GM23248 (cell line): Measurements from ENCODE around the gene TOE1.

Experiments
- EZH2 ChIP-seq: fragments of 200-600 bp; sonication (generic); IDR thresholded peaks from 2 replicates; pipeline ENCODE4 v1.6.1; 2018; ENCODE audit warnings: antibody characterized with exemption, mild to moderate bottlenecking; ENCODE audit not compliant: insufficient read depth, poor library complexity, severe bottlenecking
- EZH2phosphoT487 ChIP-seq: fragments of 200-600 bp; sonication (generic); IDR thresholded peaks from 2 replicates; pipeline ENCODE4 v1.6.1; 2018; ENCODE audit warnings: antibody characterized with exemption, moderate library complexity, mild to moderate bottlenecking, low read depth; ENCODE audit not compliant: insufficient read depth

DNA sequence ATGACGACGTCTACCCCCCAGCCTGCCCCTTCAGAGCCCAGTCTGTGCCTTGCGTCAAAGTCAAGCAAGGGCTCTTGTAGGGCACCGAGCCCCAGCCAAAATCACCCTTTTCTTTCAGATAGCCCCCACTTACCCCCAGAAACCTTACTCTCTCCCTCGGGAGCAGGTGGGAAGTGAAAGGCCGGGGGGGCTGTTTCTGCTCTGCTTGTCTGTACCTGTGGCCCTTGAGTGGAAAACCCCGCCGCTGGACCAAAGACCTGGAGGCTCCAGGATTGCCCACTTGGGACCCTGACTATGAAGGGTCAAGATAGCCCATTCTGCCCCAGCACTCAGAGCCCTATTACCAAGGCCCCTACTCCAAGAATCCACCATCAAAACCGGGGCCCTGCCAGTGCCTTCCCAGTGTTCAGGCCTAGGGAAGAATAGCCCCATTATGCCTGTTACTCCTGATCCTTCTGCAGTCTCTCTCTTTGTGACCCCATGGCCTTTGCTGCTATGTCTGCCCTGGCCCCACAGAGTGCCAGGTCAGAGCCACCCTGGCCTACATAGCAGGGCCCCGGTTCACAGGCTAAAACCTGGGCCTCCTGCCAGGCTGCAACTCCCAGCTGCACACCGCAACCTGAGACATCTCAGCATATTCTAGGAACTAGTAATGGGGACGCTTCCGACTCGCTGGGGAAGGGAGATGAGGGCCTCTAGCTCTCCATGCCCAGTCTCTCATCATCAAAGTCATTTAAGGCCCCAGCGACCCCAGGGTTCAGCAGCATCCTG, 35.5 kb upstream of the TOE1 start:
- no peak for TF ChIP-seq EZH2
- no peak for TF ChIP-seq EZH2phosphoT487
